Adrenal gland (tissue), 5 donors: ENCODE data around the gene NIPSNAP2.

ENCODE experiments used
- CTCF ChIP-seq, 6 experiments: fragments of 450-650 bp in 4 of 6; fragments of 200-600 bp in 2 of 6; sonication (generic) in 1 of 6; IDR thresholded peaks; 1 replicate in 5 of 6; 2 replicates in 1 of 6; pipeline versions ENCODE4 v1.5.1 to v1.8.0; 2016 to 2021; ENCODE audit warnings: antibody characterized with exemption in 6 of 6, mild to moderate bottlenecking in 2 of 6, moderate library complexity in 1 of 6
- POLR2A ChIP-seq, 2 donors: fragments of 450-650 bp; IDR thresholded peaks; one replicate each; pipeline ENCODE4 v1.6.1; 2017; ENCODE audit warnings: antibody characterized with exemption in 2 of 2, mild to moderate bottlenecking in 2 of 2, moderate library complexity in 1 of 2
- donor health status: DM: no; HTN: no; CAD: no.

GRCh38 chr7:56019501-56019900 lies 55.1 kb downstream of the NIPSNAP2 start:
- TF ChIP-seq POLR2A (IDR thresholded peaks at IDR 0.05) (no peak), CTCF (IDR thresholded peaks at IDR 0.05) (no peak)
